Vagina (tissue), 2 donors: Measurements from ENCODE around the gene GTF2B. TPM values are rescaled to one million over a fixed set of nuclear protein-coding genes. Genes with fewer than 3 reads are reported as not detected.
A peak's percentile ranks its signal among the peaks of the same experiment; 100 is the strongest.

Experiments used
- DNase-seq, 2 donors: peaks; one replicate each; pipeline ENCODE4 v3.0.0-alpha.2; 2017; ENCODE audit errors: extremely low spot score in 2 of 2
- H3K27ac ChIP-seq: fragments of 200-600 bp; sonication (generic); one replicate; pipeline ENCODE4 v1.5.1; 2019
- H3K27me3 ChIP-seq: fragments of 200-600 bp; sonication (generic); one replicate; pipeline ENCODE4 v1.5.1; 2019
- H3K36me3 ChIP-seq, 2 donors: fragments of 200-600 bp; sonication (generic); one replicate each; pipeline ENCODE4 v1.5.1; 2017 to 2019
- H3K4me1 ChIP-seq: fragments of 200-600 bp; sonication (generic); one replicate; pipeline ENCODE4 v1.5.1; 2019
- H3K4me3 ChIP-seq, 2 donors: fragments of 200-600 bp; sonication (generic); 1 replicate in 1 of 2; 2 replicates in 1 of 2; pipeline ENCODE4 v1.5.1; 2016 to 2019
- H3K9me3 ChIP-seq: fragments of 200-600 bp; sonication (generic); one replicate; pipeline ENCODE4 v1.5.1; 2019
- CTCF ChIP-seq, 3 experiments: fragments of 450-650 bp in 2 of 3; fragments of 200-600 bp in 1 of 3; sonication (generic) in 1 of 3; IDR thresholded peaks; one replicate each; pipeline ENCODE4 v1.5.1; 2017 to 2019; ENCODE audit warnings: antibody characterized with exemption in 3 of 3, mild to moderate bottlenecking in 2 of 3, moderate library complexity in 2 of 3
- POLR2A ChIP-seq, 2 donors: fragments of 450-650 bp; IDR thresholded peaks; one replicate each; pipeline ENCODE4 v1.6.1; 2017; ENCODE audit warnings: antibody characterized with exemption in 2 of 2, mild to moderate bottlenecking in 2 of 2, moderate library complexity in 2 of 2
- POLR2AphosphoS5 ChIP-seq, 2 donors: sonication (generic); formaldehyde crosslinking; IDR thresholded peaks; one replicate each; pipeline ENCODE4 v1.9.0; 2017; ENCODE audit warnings: antibody characterized with exemption in 2 of 2, mild to moderate bottlenecking in 2 of 2, low read depth in 1 of 2; ENCODE audit not compliant: insufficient read depth in 1 of 2
- intact Hi-C: fragments of 100-400 bp; cut with DNase I; formaldehyde crosslinking; loops from one replicate; pipeline ENCODE4 v1.15.1; 2023
- total RNA-seq: library from RNA; depleted of rRNA; stranded (reverse); fragments of >200 nt; gene quantifications from one replicate; pipeline ENCODE4 v1.2.3, GENCODE V29; 2016

The GTF2B gene
- total RNA-seq, 1 donor from 2014 or later, result 22.8 TPM

DNA sequence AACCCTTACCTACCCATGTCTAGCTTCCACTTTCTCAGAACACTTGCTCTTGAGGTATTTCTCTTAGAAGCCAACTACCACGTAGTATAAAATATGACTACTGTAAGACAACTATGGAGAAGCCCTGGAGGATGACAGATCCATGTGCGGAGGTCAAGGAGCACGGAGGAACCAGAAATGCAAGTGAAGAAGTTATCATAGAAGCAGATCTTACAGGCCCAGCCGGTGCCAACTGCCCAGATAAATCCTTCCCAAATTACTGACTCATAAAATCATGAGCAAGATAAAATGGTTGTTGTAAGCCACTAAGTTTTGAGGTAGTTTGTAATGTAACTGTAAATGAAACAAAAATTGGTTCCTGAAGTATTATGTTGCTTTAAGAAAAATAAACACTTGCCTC is 12.6 kb downstream of the GTF2B start:
- no peaks in the 10 kb centered on the region for H3K9me3 ChIP-seq
- no peak overlapping the region for H3K27ac ChIP-seq
- no peak for DNase-seq
- TF ChIP-seq POLR2AphosphoS5 (IDR thresholded peaks at IDR 0.05; ENCODE audit: insufficient read depth in 1 of 2, low read depth in 1 of 2) (no peak), CTCF (IDR thresholded peaks at IDR 0.05) (no peak), POLR2A (IDR thresholded peaks at IDR 0.05) (no peak)
- H3K4me1 ChIP-seq, result peaks cover 39% of the 10 kb centered on the region
- intact Hi-C loops, result loop anchor here (10.0 kb wide), 1 partner anchor 214 kb away; no protein-coding TSS in a partner anchor
- no peaks in the 10 kb centered on the region for H3K27me3 ChIP-seq
- peaks cover 0 to 4% of the 10 kb centered on the region in 2 donors for H3K36me3 ChIP-seq
- H3K4me3 ChIP-seq, result no peak overlapping the region

DNA sequence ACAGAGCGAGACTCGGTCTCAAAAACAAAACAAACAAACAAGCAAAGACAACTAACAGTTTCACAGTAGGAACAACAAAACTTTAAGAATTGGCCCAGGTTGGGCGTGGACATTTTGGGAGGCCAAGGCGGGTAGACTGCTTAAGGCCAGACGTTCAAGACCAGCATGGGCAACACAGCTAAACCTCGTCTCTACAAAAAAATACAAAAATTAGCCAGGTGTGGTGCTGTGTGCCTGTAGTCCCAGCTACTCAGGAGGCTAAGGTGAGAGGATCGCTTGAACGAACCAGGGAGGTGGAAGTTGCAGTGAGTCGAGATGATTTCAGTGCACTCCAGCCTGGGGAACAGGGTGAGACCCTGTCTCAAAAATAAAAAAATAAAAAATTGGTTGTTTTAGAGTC is 13.5 kb downstream of the GTF2B start:
- Histone ChIP-seq H3K4me1 (peaks cover 39% of the 10 kb centered on the region), H3K9me3 (no peaks in the 10 kb centered on the region), H3K36me3 (no peaks in the 10 kb centered on the region), H3K4me3 (no peak overlapping the region), H3K27ac (no peak overlapping the region), H3K27me3 (no peaks in the 10 kb centered on the region)
- DNase-seq, result no peak
- intact Hi-C loops, result loop anchor here (10.0 kb wide), 1 partner anchor 213 kb away; no protein-coding TSS in a partner anchor
- no peak for TF ChIP-seq POLR2AphosphoS5 (IDR thresholded peaks at IDR 0.05; ENCODE audit: insufficient read depth in 1 of 2, low read depth in 1 of 2)
- TF ChIP-seq CTCF (IDR thresholded peaks at IDR 0.05), result no peak
- no peak for TF ChIP-seq POLR2A (IDR thresholded peaks at IDR 0.05)

GRCh38 chr1:88877382-88877825 is 14.0 kb downstream of the GTF2B start:
- peaks cover 40% of the 10 kb centered on the region for H3K4me1 ChIP-seq
- no peaks in the 10 kb centered on the region for H3K27me3 ChIP-seq
- no peaks in the 10 kb centered on the region for H3K36me3 ChIP-seq
- no peaks in the 10 kb centered on the region for H3K9me3 ChIP-seq
- no peak overlapping the region for H3K27ac ChIP-seq
- intact Hi-C loops, result loop anchor here (10.0 kb wide), 1 partner anchor 213 kb away; no protein-coding TSS in a partner anchor
- no peak for DNase-seq
- H3K4me3 ChIP-seq, result no peak overlapping the region
- TF ChIP-seq POLR2AphosphoS5 (IDR thresholded peaks at IDR 0.05; ENCODE audit: insufficient read depth in 1 of 2, low read depth in 1 of 2), result no peak
- peak; percentile 23 to 54 (median 36) for TF ChIP-seq CTCF (IDR thresholded peaks at IDR 0.05)

GRCh38 chr1:88876573-88877365 is 14.6 kb downstream of the GTF2B start:
- intact Hi-C loops, result loop anchor here (10.0 kb wide), 1 partner anchor 212 kb away; no protein-coding TSS in a partner anchor
- no peak overlapping the region for H3K4me3 ChIP-seq
- H3K9me3 ChIP-seq, result no peaks in the 10 kb centered on the region
- no peak for DNase-seq
- no peaks in the 10 kb centered on the region for H3K27me3 ChIP-seq
- no peak overlapping the region for H3K27ac ChIP-seq
- H3K4me1 ChIP-seq, result peaks cover 42% of the 10 kb centered on the region
- no peaks in the 10 kb centered on the region for H3K36me3 ChIP-seq
- TF ChIP-seq POLR2AphosphoS5 (IDR thresholded peaks at IDR 0.05; ENCODE audit: insufficient read depth in 1 of 2, low read depth in 1 of 2) (no peak), CTCF (IDR thresholded peaks at IDR 0.05) (no peak), POLR2A (IDR thresholded peaks at IDR 0.05) (no peak)

DNA sequence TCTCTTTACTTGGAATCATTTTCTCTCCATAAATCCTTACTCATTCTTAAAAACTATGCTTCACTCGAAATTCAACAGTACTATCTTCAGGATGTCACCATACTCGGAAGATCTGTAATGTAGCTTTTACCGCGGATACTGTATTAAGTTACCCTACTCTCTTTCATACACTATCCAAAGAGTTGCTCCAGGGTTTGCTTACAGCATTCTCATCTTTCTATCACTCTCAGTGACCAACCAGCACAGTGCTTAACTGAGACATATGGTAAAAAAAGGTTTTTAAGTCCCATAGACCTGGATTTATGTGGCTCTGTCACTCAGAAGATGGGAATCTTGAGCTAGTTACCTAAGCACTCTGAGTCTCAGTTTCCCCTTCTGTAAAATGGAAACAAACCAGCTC is 15.8 kb downstream of the GTF2B start:
- Histone ChIP-seq H3K27me3 (no peaks in the 10 kb centered on the region), H3K9me3 (no peaks in the 10 kb centered on the region), H3K4me1 (peaks cover 50% of the 10 kb centered on the region), H3K36me3 (no peaks in the 10 kb centered on the region), H3K27ac (no peak overlapping the region), H3K4me3 (no peak overlapping the region)
- intact Hi-C loops, result loop anchor here (10.0 kb wide), 1 partner anchor 211 kb away; no protein-coding TSS in a partner anchor
- TF ChIP-seq POLR2AphosphoS5 (IDR thresholded peaks at IDR 0.05; ENCODE audit: insufficient read depth in 1 of 2, low read depth in 1 of 2), result no peak
- no peak for TF ChIP-seq CTCF (IDR thresholded peaks at IDR 0.05)
- TF ChIP-seq POLR2A (IDR thresholded peaks at IDR 0.05), result no peak
- no peak for DNase-seq
